ENCODE results near the gene BRAF.

- TF ChIP-seq YY1 (IDR thresholded peaks at IDR 0.05; ENCODE audit: low read depth) (no peak), CREB1 (IDR thresholded peaks at IDR 0.05; ENCODE audit: low read depth) (no peak), EP300 (IDR thresholded peaks at IDR 0.05; ENCODE audit: borderline replicate concordance) (no peak), EGR1 (IDR thresholded peaks at IDR 0.05) (no peak), ZBTB7A (IDR thresholded peaks at IDR 0.05; ENCODE audit: low read depth) (no peak), MAX (IDR thresholded peaks at IDR 0.05) (no peak), RAD21 (IDR thresholded peaks at IDR 0.05; ENCODE audit: low read depth) (no peak), TEAD4 (IDR thresholded peaks at IDR 0.05) (no peak), CEBPB (IDR thresholded peaks at IDR 0.05) (no peak), FOXM1 (IDR thresholded peaks at IDR 0.05; ENCODE audit: borderline replicate concordance, low read depth) (no peak), NFIC (IDR thresholded peaks at IDR 0.05) (no peak), TAF1 (IDR thresholded peaks at IDR 0.05; ENCODE audit: low read depth) (no peak)
- TF ChIP-seq, protein P1, sequence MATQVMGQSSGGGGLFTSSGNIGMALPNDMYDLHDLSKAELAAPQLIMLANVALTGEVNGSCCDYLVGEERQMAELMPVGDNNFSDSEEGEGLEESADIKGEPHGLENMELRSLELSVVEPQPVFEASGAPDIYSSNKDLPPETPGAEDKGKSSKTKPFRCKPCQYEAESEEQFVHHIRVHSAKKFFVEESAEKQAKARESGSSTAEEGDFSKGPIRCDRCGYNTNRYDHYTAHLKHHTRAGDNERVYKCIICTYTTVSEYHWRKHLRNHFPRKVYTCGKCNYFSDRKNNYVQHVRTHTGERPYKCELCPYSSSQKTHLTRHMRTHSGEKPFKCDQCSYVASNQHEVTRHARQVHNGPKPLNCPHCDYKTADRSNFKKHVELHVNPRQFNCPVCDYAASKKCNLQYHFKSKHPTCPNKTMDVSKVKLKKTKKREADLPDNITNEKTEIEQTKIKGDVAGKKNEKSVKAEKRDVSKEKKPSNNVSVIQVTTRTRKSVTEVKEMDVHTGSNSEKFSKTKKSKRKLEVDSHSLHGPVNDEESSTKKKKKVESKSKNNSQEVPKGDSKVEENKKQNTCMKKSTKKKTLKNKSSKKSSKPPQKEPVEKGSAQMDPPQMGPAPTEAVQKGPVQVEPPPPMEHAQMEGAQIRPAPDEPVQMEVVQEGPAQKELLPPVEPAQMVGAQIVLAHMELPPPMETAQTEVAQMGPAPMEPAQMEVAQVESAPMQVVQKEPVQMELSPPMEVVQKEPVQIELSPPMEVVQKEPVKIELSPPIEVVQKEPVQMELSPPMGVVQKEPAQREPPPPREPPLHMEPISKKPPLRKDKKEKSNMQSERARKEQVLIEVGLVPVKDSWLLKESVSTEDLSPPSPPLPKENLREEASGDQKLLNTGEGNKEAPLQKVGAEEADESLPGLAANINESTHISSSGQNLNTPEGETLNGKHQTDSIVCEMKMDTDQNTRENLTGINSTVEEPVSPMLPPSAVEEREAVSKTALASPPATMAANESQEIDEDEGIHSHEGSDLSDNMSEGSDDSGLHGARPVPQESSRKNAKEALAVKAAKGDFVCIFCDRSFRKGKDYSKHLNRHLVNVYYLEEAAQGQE (IDR thresholded peaks at IDR 0.05; ENCODE audit: low read depth) = no peak
These were observed 235.3 kb downstream of the BRAF start for GRCh38 chr7:140689199-140690152.

Data from Ishikawa (cell line).